GM06990 (cell line): Measurements from ENCODE around the gene ABHD1.
"Not testable (repeated sequence)": the region's sequence is repeated elsewhere in the genome, so short reads cannot be mapped to it uniquely, and the experiment has no call there.

Experiments
- DNase-seq: peaks from one replicate; pipeline ENCODE4 v3.0.0-alpha.2; 2011; ENCODE audit not compliant: insufficient read length; ENCODE audit errors: extremely low read depth
- H3K27me3 ChIP-seq: replicated peaks from 2 replicates; pipeline ENCODE4 v1.6.0; 2011; ENCODE audit warnings: low read length; ENCODE audit not compliant: control insufficient read depth, insufficient read depth
- H3K36me3 ChIP-seq: 2 replicates; pipeline ENCODE4 v1.5.1; 2011; ENCODE audit warnings: low read length; ENCODE audit not compliant: control insufficient read depth, insufficient read depth
- H3K4me3 ChIP-seq: replicated peaks from 2 replicates; pipeline ENCODE4 v1.5.1; 2011; ENCODE audit warnings: low read depth, mild to moderate bottlenecking, control low read depth, low read length
- TF ChIP-seq, protein P1 (sequence below): IDR thresholded peaks from 2 replicates; pipeline ENCODE4 v1.5.1; 2011; ENCODE audit warnings: low read length, control low read depth, mild to moderate bottlenecking, inconsistent platforms; ENCODE audit not compliant: insufficient read depth, poor library complexity, severe bottlenecking

ABHD1 gene

DNA sequence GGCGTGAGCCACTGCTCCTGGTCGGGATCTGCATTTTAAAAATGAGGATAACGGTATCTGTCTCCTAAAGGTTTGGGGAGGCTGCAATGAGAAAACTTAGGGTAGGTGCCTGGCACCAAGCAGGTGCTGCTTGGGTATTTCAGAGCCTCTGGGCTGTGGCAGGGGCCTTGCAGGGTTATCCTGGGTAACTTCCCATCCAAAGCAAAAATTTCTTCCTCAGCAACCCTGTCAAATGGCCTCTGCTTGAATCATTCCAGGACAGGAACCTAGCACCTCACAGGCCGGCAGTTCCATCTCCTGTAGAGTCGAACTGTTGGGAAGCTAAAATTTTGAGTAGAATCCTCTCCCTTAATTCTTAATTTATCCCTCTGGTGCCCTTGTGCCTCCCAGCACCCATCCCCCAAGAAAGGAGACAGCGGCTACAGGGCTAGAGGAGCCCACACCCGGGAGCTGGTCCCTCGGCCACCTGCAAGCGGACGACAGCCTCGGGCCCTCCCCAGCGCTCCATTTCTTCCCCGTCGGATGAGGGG lies 5.6 kb upstream of the ABHD1 start:
- H3K27me3 ChIP-seq: peaks cover 4% of the 10 kb centered on the region
- no peak overlapping the region for H3K4me3 ChIP-seq
- H3K36me3 ChIP-seq: no peaks in the 10 kb centered on the region
- TF ChIP-seq, protein P1, sequence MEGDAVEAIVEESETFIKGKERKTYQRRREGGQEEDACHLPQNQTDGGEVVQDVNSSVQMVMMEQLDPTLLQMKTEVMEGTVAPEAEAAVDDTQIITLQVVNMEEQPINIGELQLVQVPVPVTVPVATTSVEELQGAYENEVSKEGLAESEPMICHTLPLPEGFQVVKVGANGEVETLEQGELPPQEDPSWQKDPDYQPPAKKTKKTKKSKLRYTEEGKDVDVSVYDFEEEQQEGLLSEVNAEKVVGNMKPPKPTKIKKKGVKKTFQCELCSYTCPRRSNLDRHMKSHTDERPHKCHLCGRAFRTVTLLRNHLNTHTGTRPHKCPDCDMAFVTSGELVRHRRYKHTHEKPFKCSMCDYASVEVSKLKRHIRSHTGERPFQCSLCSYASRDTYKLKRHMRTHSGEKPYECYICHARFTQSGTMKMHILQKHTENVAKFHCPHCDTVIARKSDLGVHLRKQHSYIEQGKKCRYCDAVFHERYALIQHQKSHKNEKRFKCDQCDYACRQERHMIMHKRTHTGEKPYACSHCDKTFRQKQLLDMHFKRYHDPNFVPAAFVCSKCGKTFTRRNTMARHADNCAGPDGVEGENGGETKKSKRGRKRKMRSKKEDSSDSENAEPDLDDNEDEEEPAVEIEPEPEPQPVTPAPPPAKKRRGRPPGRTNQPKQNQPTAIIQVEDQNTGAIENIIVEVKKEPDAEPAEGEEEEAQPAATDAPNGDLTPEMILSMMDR: no peak
- DNase-seq: no peak

DNA sequence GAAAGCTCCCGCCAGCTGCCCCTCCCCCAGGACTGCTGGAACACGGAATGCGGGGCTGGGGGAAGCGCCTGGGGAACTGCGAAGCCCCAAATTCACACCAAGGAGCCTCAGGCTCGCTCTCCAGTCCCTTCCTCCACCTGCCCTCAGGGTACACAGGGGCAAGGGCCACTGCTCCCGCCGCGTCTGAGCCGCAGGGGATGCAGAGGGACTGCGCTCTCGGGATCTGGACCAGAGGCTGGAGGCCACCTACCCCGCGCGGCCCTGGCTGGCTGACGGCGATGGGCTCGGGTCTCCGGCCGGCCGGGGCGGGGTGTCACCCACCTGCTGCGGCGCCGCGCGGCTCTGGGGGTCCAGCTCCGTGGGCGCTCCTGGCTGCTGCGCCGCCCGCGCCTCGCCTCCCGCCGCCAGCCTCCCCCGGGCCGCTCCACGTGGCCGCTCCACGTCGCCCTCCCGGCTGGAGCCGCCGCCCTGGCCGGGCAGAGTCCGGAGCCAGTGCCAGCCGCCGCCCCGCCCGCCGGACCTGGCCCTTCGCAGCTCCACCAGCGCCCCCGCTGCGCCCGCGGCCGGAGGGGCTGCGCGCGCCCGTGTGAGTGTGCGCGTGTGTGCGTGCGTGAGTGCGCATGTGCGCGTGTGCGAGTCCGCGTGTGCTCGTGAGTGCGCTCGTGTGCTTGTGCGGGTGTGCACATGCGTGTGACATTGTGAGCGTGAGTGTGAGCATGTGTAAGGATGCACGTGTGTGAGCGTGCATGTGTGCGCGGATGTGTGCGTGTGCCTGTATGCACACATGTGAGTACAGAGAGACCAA lies 4.9 kb upstream of the ABHD1 start, which contains the start of gene CGREF1:
TSS of gene CGREF1 (minus strand) at position 604 of the 805 bp plus-strand sequence. CDS start 14,762 bp downstream, outside the sequence.
- Histone ChIP-seq H3K4me3 (peak within 1 kb of the TSS; percentile 30), H3K36me3 (no peaks in the 10 kb centered on the region), H3K27me3 (peaks cover 4% of the 10 kb centered on the region)
- TF ChIP-seq, protein P1: no peak
- DNase-seq: no peak

DNA sequence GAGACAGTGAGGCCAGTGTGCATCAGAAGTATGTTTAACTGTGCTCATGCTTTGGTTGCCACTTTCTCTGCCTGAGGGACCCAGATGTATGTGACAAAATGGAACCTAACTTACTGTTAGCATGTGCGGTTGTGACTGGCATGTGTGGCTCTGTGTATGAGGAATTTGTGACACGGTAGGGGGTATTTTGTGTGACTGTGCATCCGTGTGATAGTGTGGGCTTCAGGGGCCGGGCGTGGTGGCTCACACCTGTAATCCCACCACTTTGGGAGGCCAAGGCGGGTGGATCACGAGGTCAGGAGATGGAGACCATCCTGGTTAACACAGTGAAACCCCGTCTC lies 4.3 kb upstream of the ABHD1 start:
- not testable (repeated sequence) for H3K36me3 ChIP-seq, H3K27me3 ChIP-seq, DNase-seq, H3K4me3 ChIP-seq

DNA sequence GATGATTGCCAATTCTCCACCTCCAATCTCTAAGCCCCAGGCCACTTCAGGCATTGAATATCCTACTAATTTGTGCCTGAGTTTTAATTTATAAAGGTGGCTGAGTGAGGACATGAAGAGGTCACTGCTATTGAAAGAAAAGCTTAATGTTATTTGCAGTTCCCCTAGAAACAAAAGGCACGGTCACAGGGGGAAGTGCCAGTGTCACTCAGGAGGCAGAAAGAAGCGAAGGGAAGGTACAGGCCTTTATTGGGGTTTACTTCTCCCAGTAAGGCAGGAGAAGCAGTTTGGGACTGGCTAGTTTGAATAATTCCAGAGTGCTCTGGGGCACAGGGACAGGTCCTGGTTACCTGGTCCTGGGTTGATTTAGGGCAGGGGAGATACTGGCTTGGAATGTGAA lies 1.7 kb upstream of the ABHD1 start:
- no peaks in the 10 kb centered on the region for H3K36me3 ChIP-seq
- TF ChIP-seq, protein P1: no peak
- peaks cover 4% of the 10 kb centered on the region for H3K27me3 ChIP-seq
- H3K4me3 ChIP-seq: no peak overlapping the region
- no peak for DNase-seq

DNA sequence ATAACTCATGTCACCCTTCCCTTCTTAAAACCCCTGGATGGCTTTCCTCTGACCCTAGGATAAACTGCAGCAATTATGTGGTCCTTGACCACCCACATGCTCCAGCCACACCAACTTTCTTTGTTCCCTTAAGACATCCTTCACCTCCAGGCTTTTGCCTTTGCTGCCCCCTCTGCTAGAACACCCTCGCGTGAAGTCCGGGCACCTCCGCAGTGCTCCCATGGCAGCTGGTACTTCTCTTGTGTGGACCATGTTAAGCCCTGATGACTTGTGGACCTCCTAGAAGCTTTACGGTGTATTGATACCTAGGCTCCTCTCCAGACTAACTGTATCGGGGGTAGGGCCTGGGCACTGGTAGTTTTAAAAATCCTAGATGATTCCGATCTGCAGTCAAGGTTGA lies 824 bp upstream of the ABHD1 start:
- H3K27me3 ChIP-seq: peaks cover 4% of the 10 kb centered on the region
- DNase-seq: no peak
- no peaks in the 10 kb centered on the region for H3K36me3 ChIP-seq
- TF ChIP-seq, protein P1: no peak
- no peak overlapping the region for H3K4me3 ChIP-seq

DNA sequence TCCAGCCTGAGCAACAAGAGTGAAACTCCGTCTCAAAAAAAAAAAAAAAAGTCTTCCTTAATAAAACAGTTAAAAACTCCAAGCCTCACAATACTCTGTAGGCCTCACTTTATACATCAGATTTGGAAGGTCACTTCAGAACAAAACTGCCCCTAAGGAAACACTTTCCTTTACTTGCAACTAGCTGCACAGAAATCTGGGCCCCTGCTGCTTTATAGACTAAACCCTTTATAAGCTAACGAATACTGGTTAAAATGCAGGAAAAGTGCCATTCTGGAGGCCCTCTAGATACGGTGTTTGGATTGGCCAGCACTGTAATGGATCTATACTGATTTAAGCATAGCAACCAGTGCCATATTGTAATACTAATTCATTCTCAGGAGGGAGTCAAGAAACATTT lies 1.5 kb downstream of the ABHD1 start:
- Histone ChIP-seq H3K27me3 (no peaks in the 10 kb centered on the region; the same call in none of the 2 replicates), H3K4me3 (no peak overlapping the region), H3K36me3 (peaks cover 6% of the 10 kb centered on the region; the same call in 1 of the 2 replicates)
- TF ChIP-seq, protein P1: no peak
- no peak for DNase-seq
